CD14-positive monocyte (primary cell): ENCODE results near the gene PILRA. TPM values are rescaled to one million over a fixed set of nuclear protein-coding genes. Genes with fewer than 3 reads are reported as not detected.

Experiments used
- DNase-seq, 3 donors: peaks; one replicate each; pipeline ENCODE4 v3.0.0-alpha.2; 2011 to 2022
- H2AFZ ChIP-seq: 2 replicates; pipeline ENCODE4 v1.6.0; 2012; ENCODE audit warnings: mild to moderate bottlenecking, low read depth, low read length, inconsistent platforms; ENCODE audit not compliant: insufficient read depth, poor library complexity, severe bottlenecking
- H3K27ac ChIP-seq, 2 donors: 1 replicate in 1 of 2; 2 replicates in 1 of 2; pipeline ENCODE4 v1.5.1; 2012 to 2013; ENCODE audit warnings: low read length in 2 of 2, control low read depth in 1 of 2, inconsistent platforms in 1 of 2, low read depth in 1 of 2, mild to moderate bottlenecking in 1 of 2
- H3K27me3 ChIP-seq, 2 donors: one replicate each; pipeline versions ENCODE4 v1.6.0 to v1.6.1; 2011 to 2013; ENCODE audit warnings: low read length in 2 of 2; ENCODE audit not compliant: control insufficient read depth in 2 of 2, insufficient read depth in 2 of 2
- H3K36me3 ChIP-seq, 2 donors: replicated peaks in 1 of 2; 1 replicate in 1 of 2; 2 replicates in 1 of 2; pipeline versions ENCODE4 v1.5.1 to v1.6.1; 2012 to 2013; ENCODE audit warnings: low read length in 2 of 2, control low read depth in 1 of 2, inconsistent platforms in 1 of 2, mild to moderate bottlenecking in 1 of 2; ENCODE audit not compliant: insufficient read depth in 2 of 2, control insufficient read depth in 1 of 2
- H3K4me1 ChIP-seq, 2 donors: 1 replicate in 1 of 2; 2 replicates in 1 of 2; pipeline versions ENCODE4 v1.5.1 to v1.6.1; 2012 to 2013; ENCODE audit warnings: low read length in 2 of 2, control low read depth in 1 of 2, inconsistent platforms in 1 of 2, mild to moderate bottlenecking in 1 of 2, moderate library complexity in 1 of 2; ENCODE audit not compliant: insufficient read depth in 2 of 2, control insufficient read depth in 1 of 2
- H3K4me2 ChIP-seq: replicated peaks from 2 replicates; pipeline ENCODE3; 2012; ENCODE audit warnings: low read length, moderate library complexity, mild to moderate bottlenecking; ENCODE audit not compliant: poor library complexity, severe bottlenecking; ENCODE audit errors: extremely low read depth
- H3K4me3 ChIP-seq, 3 experiments: fragments of 200-600 bp in 1 of 3; sonication (generic) in 1 of 3; replicated peaks in 1 of 3; 1 replicate in 2 of 3; 2 replicates in 1 of 3; pipeline ENCODE4 v1.5.1; 2011 to 2013; ENCODE audit warnings: low read length in 3 of 3, mild to moderate bottlenecking in 3 of 3, control low read depth in 2 of 3, low read depth in 2 of 3, inconsistent platforms in 1 of 3, moderate library complexity in 1 of 3
- H3K79me2 ChIP-seq: 2 replicates; pipeline ENCODE4 v1.6.0; 2012; ENCODE audit warnings: mild to moderate bottlenecking, control low read depth, inconsistent platforms, low read length, moderate library complexity; ENCODE audit not compliant: insufficient read depth
- H3K9ac ChIP-seq: 2 replicates; pipeline ENCODE4 v1.6.0; 2017; ENCODE audit warnings: low read length, mild to moderate bottlenecking; ENCODE audit not compliant: insufficient read depth, poor library complexity, severe bottlenecking
- H3K9me3 ChIP-seq, 2 donors: replicated peaks in 1 of 2; 1 replicate in 1 of 2; 2 replicates in 1 of 2; pipeline versions ENCODE4 v1.5.1 to v1.6.1; 2012 to 2013; ENCODE audit warnings: low read length in 2 of 2, control low read depth in 1 of 2; ENCODE audit not compliant: control insufficient read depth in 1 of 2, insufficient read depth in 1 of 2
- H4K20me1 ChIP-seq: 2 replicates; pipeline ENCODE4 v1.6.0; 2012; ENCODE audit warnings: mild to moderate bottlenecking, low read length, control low read depth, moderate library complexity; ENCODE audit not compliant: insufficient read depth
- H3K27ac Mint-ChIP-seq, 7 donors: one replicate each; pipeline ENCODE4 v1.8.0; 2020; ENCODE audit warnings: mild to moderate bottlenecking in 7 of 7, mixed read lengths in 7 of 7, moderate library complexity in 6 of 7, inconsistent platforms in 2 of 7
- H3K27me3 Mint-ChIP-seq, 3 donors: one replicate each; pipeline ENCODE4 v1.8.0; 2021 to 2022; ENCODE audit warnings: low read depth in 3 of 3, mild to moderate bottlenecking in 3 of 3, mixed read lengths in 3 of 3, moderate library complexity in 3 of 3, inconsistent platforms in 1 of 3
- H3K36me3 Mint-ChIP-seq, 2 donors: one replicate each; pipeline ENCODE4 v1.8.0; 2020; ENCODE audit warnings: mixed read lengths in 2 of 2, inconsistent platforms in 1 of 2, mild to moderate bottlenecking in 1 of 2
- H3K4me1 Mint-ChIP-seq: one replicate; pipeline ENCODE4 v1.8.0; 2020; ENCODE audit warnings: mild to moderate bottlenecking, mixed read lengths
- H3K4me3 Mint-ChIP-seq, 2 donors: one replicate each; pipeline ENCODE4 v1.8.0; 2020; ENCODE audit warnings: mild to moderate bottlenecking in 2 of 2, mixed read lengths in 2 of 2, moderate library complexity in 1 of 2
- H3K9me3 Mint-ChIP-seq, 7 donors: one replicate each; pipeline ENCODE4 v1.8.0; 2020 to 2022; ENCODE audit warnings: mixed read lengths in 7 of 7, mild to moderate bottlenecking in 6 of 7, moderate library complexity in 6 of 7, inconsistent platforms in 2 of 7
- WGBS: methylation state at CpG from one replicate; pipeline ENCODE4 v1.1.5; 2013; ENCODE audit warnings: missing lambda C conversion rate; ENCODE audit not compliant: insufficient coverage; 5-methylcytosine and 5-hydroxymethylcytosine counted together
- intact Hi-C, 2 donors: fragments of 100-400 bp; cut with micrococcal nuclease; formaldehyde crosslinking; loops; one replicate each; pipeline versions ENCODE4 v1.15.0 to v1.15.1; 2023
- polyA plus RNA-seq, 3 donors: library from polyadenylated mRNA; depleted of rRNA in 1 of 3; unstranded in 2 of 3; stranded (reverse) in 1 of 3; fragments of 300-500 nt in 2 of 3; fragments of >200 nt in 1 of 3; fragmentation: Illumina TruSeq in 2 of 3; gene quantifications; 1 replicate in 2 of 3; 2 replicates in 1 of 3; pipeline ENCODE4 v1.2.3, GENCODE V29; 2012 to 2021
- small RNA-seq: library from RNA; depleted of rRNA; stranded (forward); fragments of <200 nt; gene quantifications from one replicate; pipeline ENCODE3, GENCODE V24; 2012; ENCODE audit warnings: low read depth; ENCODE audit not compliant: insufficient read length
- TF ChIP-seq, protein P1 (sequence below): fragments of 200-600 bp; IDR thresholded peaks from one replicate; pipeline ENCODE4 v1.8.0; 2022; ENCODE audit warnings: antibody characterized with exemption, mild to moderate bottlenecking

Gene PILRA
- polyA plus RNA-seq, 3 donors = 316 to 491 (median 364) TPM

DNA sequence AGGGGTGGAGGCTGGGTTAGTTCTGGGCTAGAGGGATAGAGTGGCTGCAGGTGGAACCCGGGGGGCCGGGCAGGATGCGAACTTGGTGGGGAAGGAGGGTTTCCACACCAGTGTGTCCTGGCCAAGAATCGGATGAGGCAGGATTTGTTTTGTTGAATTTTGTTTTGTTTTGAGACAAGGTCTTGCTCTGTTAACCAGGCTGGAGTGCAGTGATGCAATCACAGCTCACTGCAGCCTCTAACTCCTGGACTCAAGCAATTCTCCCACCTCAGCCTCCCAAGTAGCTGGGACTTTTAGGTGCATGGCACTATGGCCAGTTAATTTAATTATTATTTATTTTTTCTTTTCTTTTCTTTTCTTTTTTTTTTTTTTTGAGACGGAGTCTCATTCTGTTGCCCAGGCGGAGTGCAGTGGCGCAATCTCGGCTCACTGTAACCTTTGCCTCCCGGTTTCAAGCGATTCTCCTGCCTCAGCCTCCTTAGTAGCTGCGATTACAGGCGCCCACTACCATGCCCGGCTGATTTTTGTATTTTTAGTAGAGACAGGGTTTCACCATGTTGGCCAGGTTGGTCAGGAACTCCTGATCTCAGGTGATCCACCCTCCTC lies 76.0 kb downstream of the PILRA start:
- no peaks in the 10 kb centered on the region for H3K9me3 ChIP-seq
- no peaks in the 10 kb centered on the region for H3K27me3 ChIP-seq
- H3K79me2 ChIP-seq = no peaks in the 10 kb centered on the region
- DNase-seq = no peak
- Mint-ChIP-seq H3K27me3 (peaks cover 0 to 3% (median 3%) of the 10 kb centered on the region in 3 donors), H3K36me3 (peaks cover 0 to under 1% of the 10 kb centered on the region in 2 donors), H3K27ac (no peak overlapping the region), H3K9me3 (peaks cover 0 to 2% (median 0%) of the 10 kb centered on the region in 7 donors), H3K4me3 (no peak overlapping the region), H3K4me1 (peaks cover 38% of the 10 kb centered on the region)
- H2AFZ ChIP-seq = no peak overlapping the region
- 93% methylated on average over 3 of the region's 13 CpGs for WGBS
- intact Hi-C loops = no loop called here
- H4K20me1 ChIP-seq = no peaks in the 10 kb centered on the region
- H3K4me1 ChIP-seq = peaks cover 27 to 37% of the 10 kb centered on the region in 2 donors
- H3K4me3 ChIP-seq = no peak overlapping the region
- H3K4me2 ChIP-seq = no peak overlapping the region
- no peak overlapping the region for H3K27ac ChIP-seq
- H3K9ac ChIP-seq = no peak overlapping the region
- TF ChIP-seq, protein P1, sequence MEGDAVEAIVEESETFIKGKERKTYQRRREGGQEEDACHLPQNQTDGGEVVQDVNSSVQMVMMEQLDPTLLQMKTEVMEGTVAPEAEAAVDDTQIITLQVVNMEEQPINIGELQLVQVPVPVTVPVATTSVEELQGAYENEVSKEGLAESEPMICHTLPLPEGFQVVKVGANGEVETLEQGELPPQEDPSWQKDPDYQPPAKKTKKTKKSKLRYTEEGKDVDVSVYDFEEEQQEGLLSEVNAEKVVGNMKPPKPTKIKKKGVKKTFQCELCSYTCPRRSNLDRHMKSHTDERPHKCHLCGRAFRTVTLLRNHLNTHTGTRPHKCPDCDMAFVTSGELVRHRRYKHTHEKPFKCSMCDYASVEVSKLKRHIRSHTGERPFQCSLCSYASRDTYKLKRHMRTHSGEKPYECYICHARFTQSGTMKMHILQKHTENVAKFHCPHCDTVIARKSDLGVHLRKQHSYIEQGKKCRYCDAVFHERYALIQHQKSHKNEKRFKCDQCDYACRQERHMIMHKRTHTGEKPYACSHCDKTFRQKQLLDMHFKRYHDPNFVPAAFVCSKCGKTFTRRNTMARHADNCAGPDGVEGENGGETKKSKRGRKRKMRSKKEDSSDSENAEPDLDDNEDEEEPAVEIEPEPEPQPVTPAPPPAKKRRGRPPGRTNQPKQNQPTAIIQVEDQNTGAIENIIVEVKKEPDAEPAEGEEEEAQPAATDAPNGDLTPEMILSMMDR = no peak
- H3K36me3 ChIP-seq = no peaks in the 10 kb centered on the region

Small RNAs within 50 kb of the gene (small RNA-seq; reads per million reads assigned to genes)
- gene RF00019 = not detected

Other genes with a start within 250 kb of the PILRA start
- gene MBLAC1, start 246.5 kb upstream of the PILRA start, polyA plus RNA-seq = under 1 TPM; 0.57 to 0.81 (median 0.59) TPM
- gene LAMTOR4, start 224.6 kb upstream of the PILRA start, polyA plus RNA-seq = 100 to 1,000 TPM; 533 to 754 (median 621) TPM
- gene TRAPPC14, start 214.8 kb upstream of the PILRA start, polyA plus RNA-seq = 10 to 100 TPM in 1 of 3 donors, 1 to 10 TPM in 2; 1.0 to 38.4 (median 1.6) TPM
- gene GAL3ST4, start 204.9 kb upstream of the PILRA start, polyA plus RNA-seq = under 1 TPM in 1 of 3 donors, not detected in 2; 0.31 TPM
- gene GPC2, start 196.1 kb upstream of the PILRA start, polyA plus RNA-seq = under 1 TPM in 1 of 3 donors, not detected in 2; 0.91 TPM
- gene STAG3, start 195.6 kb upstream of the PILRA start, polyA plus RNA-seq = under 1 TPM in 2 of 3 donors, not detected in 1; 0.39 TPM
- under 1 TPM in 2 of 3 donors, not detected in 1; 0.27 to 0.38 TPM for gene PVRIG, start 153.5 kb upstream of the PILRA start, polyA plus RNA-seq
- 1 to 10 TPM in 1 of 3 donors, under 1 TPM in 1, not detected in 1; 0.58 to 1.2 TPM for gene SPDYE3, start 65.8 kb upstream of the PILRA start, polyA plus RNA-seq
- 10 to 100 TPM in 1 of 3 donors, 1 to 10 TPM in 2; 1.7 to 62.6 (median 2.2) TPM for gene PILRB, start 15.4 kb upstream of the PILRA start, polyA plus RNA-seq
- gene ZCWPW1, start 55.2 kb downstream of the PILRA start, polyA plus RNA-seq = 1 to 10 TPM in 2 of 3 donors, under 1 TPM in 1; 0.60 to 1.9 (median 1.2) TPM
- gene MEPCE, start 56.3 kb downstream of the PILRA start, polyA plus RNA-seq = 10 to 100 TPM in 1 of 3 donors, 1 to 10 TPM in 2; 2.9 to 43.2 (median 3.3) TPM
- gene PPP1R35, start 63.0 kb downstream of the PILRA start, polyA plus RNA-seq = 10 to 100 TPM in 2 of 3 donors, 1 to 10 TPM in 1; 8.1 to 35.0 (median 14.6) TPM
- 1 to 10 TPM in 1 of 3 donors, under 1 TPM in 1, not detected in 1; 0.40 to 2.5 TPM for gene SPACDR, start 90.8 kb downstream of the PILRA start, polyA plus RNA-seq
- gene TSC22D4, start 105.7 kb downstream of the PILRA start, polyA plus RNA-seq = 10 to 100 TPM; 23.8 to 91.5 (median 26.3) TPM
- not detected for gene NYAP1, start 110.4 kb downstream of the PILRA start, polyA plus RNA-seq
- gene AGFG2, start 165.7 kb downstream of the PILRA start, polyA plus RNA-seq = 1 to 10 TPM; 1.3 to 1.8 (median 1.8) TPM
- gene SAP25, start 200.4 kb downstream of the PILRA start, polyA plus RNA-seq = 10 to 100 TPM in 1 of 3 donors, not detected in 2; 67.2 TPM
- gene LRCH4, start 212.6 kb downstream of the PILRA start, polyA plus RNA-seq = 100 to 1,000 TPM; 132 to 286 (median 134) TPM
- gene FBXO24, start 212.8 kb downstream of the PILRA start, polyA plus RNA-seq = 1 to 10 TPM in 1 of 3 donors, under 1 TPM in 2; 0.42 to 1.2 (median 0.69) TPM
- 1 to 10 TPM in 1 of 3 donors, under 1 TPM in 2; 0.18 to 3.1 (median 0.58) TPM for gene PCOLCE, start 228.9 kb downstream of the PILRA start, polyA plus RNA-seq
- gene MOSPD3, start 239.1 kb downstream of the PILRA start, polyA plus RNA-seq = 10 to 100 TPM; 12.7 to 15.5 (median 13.3) TPM